HepG2 (cell line): Measurements from ENCODE around the gene MBTD1. TPM values are rescaled to one million over a fixed set of nuclear protein-coding genes. Genes with fewer than 3 reads are reported as not detected.

Source experiments
- AKAP8 ChIP-seq: sonication (generic); formaldehyde crosslinking; IDR thresholded peaks from 2 replicates; pipeline ENCODE4 v1.5.1; 2020; ENCODE audit warnings: mild to moderate bottlenecking, missing genetic modification reagents
- CEBPG ChIP-seq: IDR thresholded peaks from 2 replicates; pipeline ENCODE4 v1.6.1; 2016
- CSRNP2 ChIP-seq: sonication (generic); formaldehyde crosslinking; conservative IDR thresholded peaks from 2 replicates; pipeline ENCODE4 v1.8.0; 2022; ENCODE audit warnings: low read depth, missing genetic modification reagents
- FOXJ3 ChIP-seq: sonication (generic); formaldehyde crosslinking; IDR thresholded peaks from 2 replicates; pipeline ENCODE4 v1.4.0; 2020; ENCODE audit warnings: missing genetic modification reagents, mild to moderate bottlenecking, borderline replicate concordance
- IKZF1 ChIP-seq: fragments of 450-650 bp; IDR thresholded peaks from 2 replicates; pipeline ENCODE4 v1.7.1; 2016
- MLLT10 ChIP-seq: sonication (generic); formaldehyde crosslinking; IDR thresholded peaks from 2 replicates; pipeline ENCODE4 v1.4.0; 2020; ENCODE audit warnings: missing genetic modification reagents
- NONO ChIP-seq, 2 experiments: fragments of 450-650 bp in 1 of 2; sonication (generic) in 1 of 2; formaldehyde crosslinking in 1 of 2; IDR thresholded peaks in 1 of 2; conservative IDR thresholded peaks in 1 of 2; 2 replicates each; pipeline versions ENCODE4 v1.6.1 to v1.8.0; 2017 to 2022; ENCODE audit warnings: mild to moderate bottlenecking in 1 of 2, missing genetic modification reagents in 1 of 2, moderate library complexity in 1 of 2
- POGK ChIP-seq: sonication (generic); formaldehyde crosslinking; conservative IDR thresholded peaks from 2 replicates; pipeline ENCODE4 v1.8.0; 2022; ENCODE audit warnings: mild to moderate bottlenecking, moderate library complexity, missing genetic modification reagents
- SMAD3 ChIP-seq: sonication (generic); formaldehyde crosslinking; IDR thresholded peaks from 2 replicates; pipeline ENCODE4 v1.4.0; 2020; ENCODE audit warnings: missing genetic modification reagents
- SNAPC5 ChIP-seq: sonication (generic); formaldehyde crosslinking; IDR thresholded peaks from 2 replicates; pipeline ENCODE4 v1.8.1; 2023; ENCODE audit warnings: mild to moderate bottlenecking, missing genetic modification reagents, borderline replicate concordance
- ZNF512 ChIP-seq: sonication (generic); formaldehyde crosslinking; IDR thresholded peaks from 2 replicates; pipeline ENCODE4 v1.4.0; 2020; ENCODE audit warnings: mild to moderate bottlenecking, missing genetic modification reagents
- ZNF616 ChIP-seq: sonication (generic); formaldehyde crosslinking; IDR thresholded peaks from 2 replicates; pipeline ENCODE4 v1.5.0; 2020; ENCODE audit warnings: low read depth, mild to moderate bottlenecking, missing genetic modification reagents
- polyA plus RNA-seq, 8 experiments: library from polyadenylated mRNA; depleted of rRNA in 3 of 8; stranded (reverse) in 7 of 8; unstranded in 1 of 8; fragments of >200 nt; fragmentation: Illumina TruSeq in 4 of 8; extraction: Trizol in 4 of 8; gene quantifications; 2 replicates each; pipeline versions ENCODE4 v1.2.1 to v1.2.3, GENCODE V29; 2011 to 2016; ENCODE audit warnings: low read depth in 4 of 8, missing spikeins in 1 of 8, mixed read lengths in 1 of 8; ENCODE audit not compliant: insufficient read depth in 1 of 8
- total RNA-seq, 5 experiments: library from RNA; depleted of rRNA; stranded (reverse); fragments of >200 nt; fragmentation: Illumina TruSeq; extraction: Trizol; gene quantifications; 2 replicates each; pipeline ENCODE4 v1.2.3, GENCODE V29; 2016; ENCODE audit warnings: low read depth in 1 of 5
- TF ChIP-seq, protein P1 (sequence below): sonication (generic); formaldehyde crosslinking; IDR thresholded peaks from 2 replicates; pipeline ENCODE4 v1.8.1; 2023; ENCODE audit warnings: mild to moderate bottlenecking, missing genetic modification reagents
- TF ChIP-seq, protein P2 (sequence below): sonication (generic); formaldehyde crosslinking; IDR thresholded peaks from 2 replicates; pipeline ENCODE4 v1.4.0; 2020; ENCODE audit warnings: missing genetic modification reagents
- TF ChIP-seq, protein P3 (sequence below): sonication (generic); formaldehyde crosslinking; IDR thresholded peaks from 2 replicates; pipeline ENCODE4 v1.5.0; 2020; ENCODE audit warnings: missing genetic modification reagents, mild to moderate bottlenecking, borderline replicate concordance

The MBTD1 gene
- total and polyA plus RNA-seq, 2 of the 13 experiments (the other 11 are each of a cell fraction or from before 2014, with no cell fraction given) = 20.9 TPM

DNA sequence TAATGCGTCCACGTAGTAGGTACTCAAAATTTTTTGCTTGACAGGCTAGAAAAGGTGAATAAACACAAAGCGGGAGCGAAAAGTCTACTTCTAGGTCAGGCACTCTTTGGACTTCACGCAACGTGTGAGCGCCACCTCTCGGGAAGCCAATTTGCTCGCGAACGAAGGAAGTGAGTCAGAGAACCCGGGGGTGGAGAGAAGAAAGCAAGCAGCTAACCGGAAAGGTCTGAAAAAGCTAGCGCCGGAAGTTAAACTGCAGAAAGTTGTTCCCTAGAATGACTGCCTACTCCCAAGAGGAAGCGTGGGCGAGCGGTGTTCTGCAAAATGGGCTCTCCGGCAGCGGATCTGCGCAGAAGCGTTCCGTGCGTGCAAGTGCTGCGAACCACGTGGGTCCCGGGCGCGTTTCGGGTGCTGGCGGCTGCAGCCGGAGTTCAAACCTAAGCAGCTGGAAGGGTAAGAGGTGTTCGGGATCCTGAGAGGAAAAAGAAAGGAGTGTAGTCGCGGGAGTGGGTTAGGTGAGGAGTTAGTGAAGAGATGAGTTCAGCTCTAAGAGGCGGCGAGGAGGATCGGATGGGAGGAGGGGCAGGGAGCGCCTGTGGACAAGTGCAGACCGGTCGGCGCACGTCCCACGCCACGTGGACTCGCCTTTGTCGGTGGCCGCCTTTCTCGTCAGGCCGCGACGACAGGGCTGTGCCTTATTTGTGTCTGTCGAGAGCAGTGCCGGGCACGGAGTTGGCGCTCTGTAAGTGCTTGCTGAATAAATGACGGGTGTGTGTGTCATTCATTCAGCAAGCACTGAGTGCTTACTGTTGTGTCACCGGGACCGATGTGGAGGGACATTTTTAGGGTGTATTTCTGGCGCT lies 106.4 kb downstream of the MBTD1 start, which contains the start of gene NME1 (continued):
- TF ChIP-seq, protein P1, sequence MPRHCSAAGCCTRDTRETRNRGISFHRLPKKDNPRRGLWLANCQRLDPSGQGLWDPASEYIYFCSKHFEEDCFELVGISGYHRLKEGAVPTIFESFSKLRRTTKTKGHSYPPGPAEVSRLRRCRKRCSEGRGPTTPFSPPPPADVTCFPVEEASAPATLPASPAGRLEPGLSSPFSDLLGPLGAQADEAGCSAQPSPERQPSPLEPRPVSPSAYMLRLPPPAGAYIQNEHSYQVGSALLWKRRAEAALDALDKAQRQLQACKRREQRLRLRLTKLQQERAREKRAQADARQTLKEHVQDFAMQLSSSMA (CRISPR knock-in tag) = peak; percentile 98
- TF ChIP-seq AKAP8 (CRISPR knock-in tag) (peak; percentile 92; the same call in 1 of the 2 replicates), ZNF512 (CRISPR knock-in tag) (no peak), FOXJ3 (CRISPR knock-in tag) (peak; percentile 92), SMAD3 (CRISPR knock-in tag) (peak; percentile 100), ZNF616 (peak; percentile 92), SNAPC5 (CRISPR knock-in tag) (no peak), NONO (IDR thresholded peaks at IDR 0.05) (no peak; the same call in 1 of the 2 replicates), NONO (CRISPR knock-in tag; conservative IDR thresholded peaks at IDR 0.05) (peak; percentile 99), IKZF1 (no peak), POGK (CRISPR knock-in tag) (peak; percentile 99), CEBPG (CRISPR knock-in tag) (peak; percentile 78), CSRNP2 (no peak), MLLT10 (CRISPR knock-in tag) (peak; percentile 71; the same call in 1 of the 2 replicates)
- TF ChIP-seq, protein P2, sequence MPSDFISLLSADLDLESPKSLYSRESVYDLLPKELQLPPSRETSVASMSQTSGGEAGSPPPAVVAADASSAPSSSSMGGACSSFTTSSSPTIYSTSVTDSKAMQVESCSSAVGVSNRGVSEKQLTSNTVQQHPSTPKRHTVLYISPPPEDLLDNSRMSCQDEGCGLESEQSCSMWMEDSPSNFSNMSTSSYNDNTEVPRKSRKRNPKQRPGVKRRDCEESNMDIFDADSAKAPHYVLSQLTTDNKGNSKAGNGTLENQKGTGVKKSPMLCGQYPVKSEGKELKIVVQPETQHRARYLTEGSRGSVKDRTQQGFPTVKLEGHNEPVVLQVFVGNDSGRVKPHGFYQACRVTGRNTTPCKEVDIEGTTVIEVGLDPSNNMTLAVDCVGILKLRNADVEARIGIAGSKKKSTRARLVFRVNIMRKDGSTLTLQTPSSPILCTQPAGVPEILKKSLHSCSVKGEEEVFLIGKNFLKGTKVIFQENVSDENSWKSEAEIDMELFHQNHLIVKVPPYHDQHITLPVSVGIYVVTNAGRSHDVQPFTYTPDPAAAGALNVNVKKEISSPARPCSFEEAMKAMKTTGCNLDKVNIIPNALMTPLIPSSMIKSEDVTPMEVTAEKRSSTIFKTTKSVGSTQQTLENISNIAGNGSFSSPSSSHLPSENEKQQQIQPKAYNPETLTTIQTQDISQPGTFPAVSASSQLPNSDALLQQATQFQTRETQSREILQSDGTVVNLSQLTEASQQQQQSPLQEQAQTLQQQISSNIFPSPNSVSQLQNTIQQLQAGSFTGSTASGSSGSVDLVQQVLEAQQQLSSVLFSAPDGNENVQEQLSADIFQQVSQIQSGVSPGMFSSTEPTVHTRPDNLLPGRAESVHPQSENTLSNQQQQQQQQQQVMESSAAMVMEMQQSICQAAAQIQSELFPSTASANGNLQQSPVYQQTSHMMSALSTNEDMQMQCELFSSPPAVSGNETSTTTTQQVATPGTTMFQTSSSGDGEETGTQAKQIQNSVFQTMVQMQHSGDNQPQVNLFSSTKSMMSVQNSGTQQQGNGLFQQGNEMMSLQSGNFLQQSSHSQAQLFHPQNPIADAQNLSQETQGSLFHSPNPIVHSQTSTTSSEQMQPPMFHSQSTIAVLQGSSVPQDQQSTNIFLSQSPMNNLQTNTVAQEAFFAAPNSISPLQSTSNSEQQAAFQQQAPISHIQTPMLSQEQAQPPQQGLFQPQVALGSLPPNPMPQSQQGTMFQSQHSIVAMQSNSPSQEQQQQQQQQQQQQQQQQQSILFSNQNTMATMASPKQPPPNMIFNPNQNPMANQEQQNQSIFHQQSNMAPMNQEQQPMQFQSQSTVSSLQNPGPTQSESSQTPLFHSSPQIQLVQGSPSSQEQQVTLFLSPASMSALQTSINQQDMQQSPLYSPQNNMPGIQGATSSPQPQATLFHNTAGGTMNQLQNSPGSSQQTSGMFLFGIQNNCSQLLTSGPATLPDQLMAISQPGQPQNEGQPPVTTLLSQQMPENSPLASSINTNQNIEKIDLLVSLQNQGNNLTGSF (CRISPR knock-in tag) = peak; percentile 93
- TF ChIP-seq, protein P3, sequence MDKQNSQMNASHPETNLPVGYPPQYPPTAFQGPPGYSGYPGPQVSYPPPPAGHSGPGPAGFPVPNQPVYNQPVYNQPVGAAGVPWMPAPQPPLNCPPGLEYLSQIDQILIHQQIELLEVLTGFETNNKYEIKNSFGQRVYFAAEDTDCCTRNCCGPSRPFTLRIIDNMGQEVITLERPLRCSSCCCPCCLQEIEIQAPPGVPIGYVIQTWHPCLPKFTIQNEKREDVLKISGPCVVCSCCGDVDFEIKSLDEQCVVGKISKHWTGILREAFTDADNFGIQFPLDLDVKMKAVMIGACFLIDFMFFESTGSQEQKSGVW (CRISPR knock-in tag) = no peak
